LNCaP clone FGC (cell line): ENCODE data around the gene FBXO8.
A peak's percentile ranks its signal among the peaks of the same experiment; 100 is the strongest.

Experiments used
- DNase-seq: peaks from one replicate; pipeline ENCODE4 v3.0.0-alpha.2; 2011; ENCODE audit warnings: low read depth
- H3K4me3 ChIP-seq: 2 replicates; pipeline ENCODE4 v1.5.1; 2011; ENCODE audit warnings: mild to moderate bottlenecking, low read depth, low read length, control low read depth
- TF ChIP-seq, protein P1 (sequence below): IDR thresholded peaks from 2 replicates; pipeline ENCODE4 v1.5.1; 2012; ENCODE audit warnings: mild to moderate bottlenecking; ENCODE audit not compliant: control insufficient read depth, insufficient read depth; ENCODE audit errors: extremely low read depth

The FBXO8 gene

DNA sequence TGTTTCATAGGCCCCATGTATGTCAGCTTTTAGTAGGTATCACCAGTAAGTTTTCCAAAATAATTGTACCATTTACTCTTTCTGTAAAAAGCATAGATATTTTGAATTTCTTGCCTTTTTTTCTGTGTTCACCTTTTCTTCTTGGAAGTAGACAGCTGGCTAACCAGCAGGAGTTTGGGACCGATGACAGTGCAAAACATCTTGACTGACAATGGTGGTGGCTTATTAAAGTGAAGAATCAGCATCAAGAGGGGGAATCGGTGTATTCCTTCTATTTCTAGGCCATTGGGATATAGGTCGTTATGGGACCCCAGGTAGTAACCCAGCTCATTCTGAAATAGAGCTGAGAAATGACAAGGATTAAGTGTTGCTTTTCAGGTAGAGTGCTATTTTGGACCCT is 3.4 kb upstream of the FBXO8 start:
- H3K4me3 ChIP-seq, result no peak overlapping the region
- TF ChIP-seq, protein P1, sequence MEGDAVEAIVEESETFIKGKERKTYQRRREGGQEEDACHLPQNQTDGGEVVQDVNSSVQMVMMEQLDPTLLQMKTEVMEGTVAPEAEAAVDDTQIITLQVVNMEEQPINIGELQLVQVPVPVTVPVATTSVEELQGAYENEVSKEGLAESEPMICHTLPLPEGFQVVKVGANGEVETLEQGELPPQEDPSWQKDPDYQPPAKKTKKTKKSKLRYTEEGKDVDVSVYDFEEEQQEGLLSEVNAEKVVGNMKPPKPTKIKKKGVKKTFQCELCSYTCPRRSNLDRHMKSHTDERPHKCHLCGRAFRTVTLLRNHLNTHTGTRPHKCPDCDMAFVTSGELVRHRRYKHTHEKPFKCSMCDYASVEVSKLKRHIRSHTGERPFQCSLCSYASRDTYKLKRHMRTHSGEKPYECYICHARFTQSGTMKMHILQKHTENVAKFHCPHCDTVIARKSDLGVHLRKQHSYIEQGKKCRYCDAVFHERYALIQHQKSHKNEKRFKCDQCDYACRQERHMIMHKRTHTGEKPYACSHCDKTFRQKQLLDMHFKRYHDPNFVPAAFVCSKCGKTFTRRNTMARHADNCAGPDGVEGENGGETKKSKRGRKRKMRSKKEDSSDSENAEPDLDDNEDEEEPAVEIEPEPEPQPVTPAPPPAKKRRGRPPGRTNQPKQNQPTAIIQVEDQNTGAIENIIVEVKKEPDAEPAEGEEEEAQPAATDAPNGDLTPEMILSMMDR, result no peak
- no peak for DNase-seq

DNA sequence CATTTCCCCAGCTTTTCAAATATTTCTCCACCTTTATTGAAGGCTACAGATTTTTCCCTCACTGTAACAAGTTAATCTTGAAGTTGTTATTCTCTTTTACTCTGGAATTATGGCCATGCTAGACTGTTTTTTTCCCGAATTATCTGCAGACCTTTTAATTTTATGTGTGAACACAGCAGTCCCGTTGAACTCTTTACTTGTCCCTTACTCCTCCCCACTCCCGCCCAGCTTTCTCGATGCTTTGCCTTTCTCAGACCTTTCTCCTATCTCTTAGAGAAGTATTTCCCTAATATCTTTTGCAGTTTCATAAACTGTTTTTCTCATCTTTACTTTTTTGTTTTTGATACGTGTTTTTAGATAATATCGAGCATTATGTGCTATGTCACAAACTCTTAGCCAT is 1.0 kb upstream of the FBXO8 start:
- peak overlapping the region; percentile 81 for H3K4me3 ChIP-seq
- TF ChIP-seq, protein P1, result no peak
- no peak for DNase-seq

DNA sequence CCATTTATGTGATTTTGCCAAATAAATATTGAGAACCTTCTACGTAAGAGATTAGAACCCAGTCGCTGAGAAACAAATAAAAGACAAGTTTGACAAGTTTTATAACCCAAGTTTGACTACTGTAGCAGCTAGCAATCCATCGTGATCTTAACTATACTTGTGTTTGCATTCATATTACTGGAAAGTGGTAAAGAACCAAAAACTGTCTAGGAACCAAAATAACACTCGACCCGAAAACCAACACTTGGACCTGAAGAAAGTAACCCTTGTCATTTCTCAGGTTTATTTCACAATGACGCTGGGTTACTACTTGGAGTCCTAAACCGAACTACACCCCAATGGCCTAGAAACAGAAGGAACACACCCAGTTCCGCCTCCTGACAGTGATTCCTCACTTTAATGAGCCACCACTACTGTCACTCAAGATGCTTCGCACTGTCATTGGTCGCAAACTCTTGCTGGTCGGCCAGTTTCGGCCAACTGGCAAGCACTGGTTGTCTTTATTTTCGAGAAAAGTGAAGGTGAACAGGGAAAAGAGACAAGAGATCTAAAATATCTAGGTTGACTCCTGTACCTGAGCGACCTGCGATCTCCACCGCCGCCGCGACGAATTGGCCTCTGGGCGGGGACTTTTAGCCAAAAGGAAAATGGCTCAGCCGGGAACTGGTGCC is 496 bp downstream of the FBXO8 start:
- peak; percentile 94 for DNase-seq
- peak overlapping the region; percentile 81 for H3K4me3 ChIP-seq
- TF ChIP-seq, protein P1, result no peak

DNA sequence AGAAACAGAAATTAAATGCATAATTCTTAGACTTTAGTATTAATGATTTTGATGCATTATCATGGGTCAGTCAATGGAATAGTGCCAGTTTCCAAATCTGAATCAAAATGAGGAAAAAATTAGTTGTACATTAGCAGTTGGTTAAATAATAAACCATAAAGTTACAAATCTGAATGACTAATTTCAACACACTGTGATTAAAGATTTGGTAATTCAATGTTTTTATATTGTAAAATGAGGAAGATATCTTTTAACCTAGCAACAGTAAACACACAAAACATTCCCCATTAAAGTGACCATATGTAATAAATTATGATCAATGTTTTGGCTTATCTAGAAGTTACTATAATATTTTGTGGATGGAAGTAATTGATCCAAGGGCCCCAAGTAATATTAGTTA is 1.6 kb downstream of the FBXO8 start:
- H3K4me3 ChIP-seq, result peak overlapping the region; percentile 81

DNA sequence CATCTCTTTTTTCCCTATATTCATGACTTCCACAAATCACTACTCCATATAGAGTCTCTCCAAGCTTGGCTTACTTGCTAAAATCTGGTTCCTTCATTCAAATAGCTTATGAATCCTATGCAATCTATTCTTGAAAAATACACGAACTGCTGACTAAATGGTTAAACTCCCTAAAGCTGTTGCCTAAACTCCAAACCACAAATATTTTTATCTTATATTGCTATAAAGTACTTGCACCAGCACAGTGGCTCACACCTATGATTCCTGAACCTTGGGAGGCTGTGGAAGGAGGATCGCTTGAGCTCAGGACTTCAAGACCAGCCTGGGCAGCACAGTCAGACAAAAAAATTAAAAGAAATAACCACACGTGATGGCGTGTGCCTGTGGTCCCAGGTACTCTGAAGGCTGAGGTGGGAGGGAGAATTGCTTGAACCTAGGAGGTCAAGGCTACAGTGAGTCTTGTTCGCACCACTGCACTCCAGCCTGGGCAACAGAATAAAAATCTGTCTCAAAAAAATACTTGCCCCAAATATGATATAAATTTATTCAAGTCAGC is 2.2 kb downstream of the FBXO8 start:
- no peak overlapping the region for H3K4me3 ChIP-seq
- TF ChIP-seq, protein P1, result no peak
- no peak for DNase-seq

More for the DNA sequence above, 1.6 kb downstream of the FBXO8 start:
- TF ChIP-seq, protein P1, result no peak
- DNase-seq, result no peak

DNA sequence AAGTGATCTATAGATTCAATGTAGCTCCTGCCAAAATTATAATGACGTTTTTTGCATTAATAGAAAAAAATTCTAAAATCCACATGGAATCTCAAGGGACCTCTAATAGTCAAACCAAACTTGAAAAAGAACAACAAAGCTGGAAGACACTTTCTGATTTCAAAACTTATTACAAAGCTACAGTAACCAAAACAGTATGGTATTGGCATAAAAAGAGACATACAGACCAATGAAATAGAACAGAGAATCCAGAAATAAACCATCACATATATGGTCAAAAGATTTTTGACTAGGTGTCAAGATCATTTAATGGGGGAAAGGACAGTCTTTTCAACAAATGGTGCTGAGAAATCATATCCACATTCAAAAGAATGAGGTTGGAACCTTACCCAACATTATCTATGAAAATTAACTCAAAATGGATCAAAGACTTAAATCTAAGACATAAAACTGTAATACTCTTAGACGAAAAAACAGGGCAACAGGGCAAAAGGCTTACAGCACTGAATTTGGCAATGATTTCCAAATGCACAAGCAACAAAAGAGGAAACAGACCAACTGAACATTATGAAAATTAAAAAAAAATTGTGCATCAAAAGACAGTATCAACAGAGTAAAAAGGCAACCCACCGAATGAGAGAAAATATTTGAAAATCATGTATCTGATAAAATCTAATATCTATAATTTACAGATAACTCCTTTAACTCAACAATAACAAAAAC is 3.9 kb downstream of the FBXO8 start:
- TF ChIP-seq, protein P1, result no peak
- no peak overlapping the region for H3K4me3 ChIP-seq
- no peak for DNase-seq
